HG02610 (cell line): ENCODE results near the gene RPS5.

Source experiments
- ATAC-seq: cut with Tn5 transposase; IDR thresholded peaks from one replicate; pipeline ENCODE4 v1.9.1; 2021; ENCODE audit warnings: mild to moderate bottlenecking, moderate library complexity; ENCODE audit not compliant: unreplicated experiment

The RPS5 gene

DNA sequence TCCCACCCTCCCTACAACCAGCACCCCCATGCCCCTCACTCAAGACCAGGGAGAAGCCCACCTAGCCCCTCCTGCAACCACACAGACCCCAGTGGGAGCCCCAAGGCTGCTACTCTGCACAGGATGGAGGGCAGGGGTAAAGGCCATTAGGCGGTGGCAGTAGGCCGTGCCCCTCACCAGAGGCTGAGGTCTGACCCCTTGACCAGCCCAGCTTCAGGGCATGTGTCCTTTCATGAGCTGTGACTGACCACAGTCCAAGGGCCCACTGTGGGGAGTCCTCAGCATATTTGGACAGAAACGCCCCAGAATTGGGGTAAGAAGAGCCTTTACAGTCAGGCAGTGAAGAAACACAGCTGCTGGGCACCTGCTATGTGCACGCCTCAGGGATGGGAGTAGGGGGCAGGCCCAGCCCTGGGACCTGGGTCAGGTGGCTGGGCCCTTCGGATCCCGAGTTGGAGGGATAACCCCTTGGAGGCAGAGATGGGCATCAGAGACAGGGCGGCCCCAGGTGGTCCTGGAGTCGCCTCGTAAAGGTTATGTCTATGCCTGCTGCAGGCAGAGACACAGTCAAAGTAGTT lies 1.7 kb upstream of the RPS5 start:
- ATAC-seq = no peak

DNA sequence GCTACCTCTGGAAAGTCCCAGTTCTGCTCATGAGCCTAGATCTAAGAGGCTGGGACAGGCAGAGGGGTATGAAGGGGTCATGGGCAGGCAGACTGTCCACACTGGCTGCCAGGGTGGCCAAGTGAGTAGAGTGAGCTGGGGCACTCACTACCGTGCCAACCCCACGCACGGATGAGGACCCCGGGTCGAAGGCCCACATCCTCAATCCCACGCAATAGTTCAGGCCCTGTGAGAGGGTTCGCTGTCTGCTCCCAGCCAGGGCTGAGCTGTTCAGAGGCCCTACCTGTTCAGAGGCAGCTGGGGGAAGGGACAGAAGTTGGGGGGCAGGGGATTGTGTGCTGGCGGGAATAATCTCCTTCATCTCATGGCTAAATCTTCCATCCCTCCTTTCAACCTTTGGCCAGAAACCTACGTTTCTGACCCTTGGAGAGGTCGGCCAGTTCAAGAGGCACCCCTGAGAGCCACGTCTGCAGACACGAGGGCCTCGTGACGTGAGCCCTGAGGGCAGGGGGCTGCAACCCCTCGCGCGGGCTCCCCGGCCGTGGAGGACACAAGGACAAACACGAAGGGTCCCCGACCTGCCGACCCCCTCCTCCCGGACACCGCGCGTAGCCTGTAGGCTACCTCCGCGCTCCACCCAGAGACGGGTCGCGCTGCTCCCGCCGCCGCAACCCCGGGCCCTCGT lies 1.0 kb upstream of the RPS5 start:
- peak; percentile 8 for ATAC-seq

DNA sequence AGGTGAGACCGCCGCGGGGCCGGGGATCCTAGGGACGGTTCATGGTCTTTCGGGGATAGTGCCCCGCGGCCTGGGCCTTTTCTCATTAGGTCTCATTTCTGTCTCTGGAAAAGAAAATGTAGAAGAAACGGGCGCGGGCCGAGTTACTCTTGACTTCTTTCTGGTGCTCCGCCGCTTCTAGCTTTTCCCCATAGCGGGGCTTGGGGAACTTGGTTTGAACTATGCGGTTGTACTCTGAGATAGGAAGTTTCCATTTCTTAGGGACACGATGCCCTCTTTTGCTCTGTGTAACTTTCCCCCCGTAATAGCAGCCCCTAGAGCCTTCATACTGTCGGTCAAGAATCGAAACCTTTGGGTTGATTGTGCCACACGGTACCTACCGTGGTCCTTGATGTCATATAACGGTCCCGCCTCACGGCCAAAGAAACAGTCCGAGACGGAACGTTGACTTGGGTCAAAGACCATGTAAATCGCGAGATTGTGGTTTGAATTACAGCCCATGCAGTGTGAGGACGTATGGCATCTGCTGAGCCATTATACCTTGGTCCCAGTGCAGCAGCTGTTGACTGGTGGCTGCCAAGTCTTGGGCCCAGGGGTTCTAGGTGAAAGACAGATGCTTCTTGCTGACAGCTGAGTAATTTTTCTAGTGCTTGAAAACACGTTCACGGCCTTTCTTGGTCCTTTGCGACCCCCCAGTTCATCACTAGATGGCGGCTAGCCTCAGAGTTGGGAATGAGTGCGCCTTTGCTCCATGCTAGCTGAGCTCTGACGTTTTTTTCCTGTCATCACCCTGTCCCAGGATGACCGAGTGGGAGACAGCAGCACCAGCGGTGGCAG lies 487 bp downstream of the RPS5 start:
- no peak for ATAC-seq

GRCh38 chr19:58388175-58388526 lies 1.1 kb downstream of the RPS5 start:
- no peak for ATAC-seq

- ATAC-seq = no peak
Observed at GRCh38 chr19:58392945-58393724, 6.1 kb downstream of the RPS5 start.

DNA sequence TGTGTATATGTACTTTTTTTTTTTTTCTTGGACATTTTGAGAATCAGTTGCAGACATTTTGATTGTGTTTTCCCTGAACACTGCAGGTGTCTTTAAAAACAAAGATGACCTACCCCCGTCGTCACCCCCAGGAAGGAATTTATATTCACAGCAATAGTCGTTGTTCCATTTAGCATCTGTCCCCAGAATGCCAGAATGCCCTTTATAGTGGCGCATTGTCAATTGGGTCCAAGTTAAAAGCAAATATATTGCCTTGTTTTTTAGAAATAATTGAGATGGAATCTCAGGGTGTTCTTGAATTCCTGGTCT lies 6.6 kb downstream of the RPS5 start:
- ATAC-seq = no peak

GRCh38 chr19:58394821-58395219 lies 7.8 kb downstream of the RPS5 start:
- no peak for ATAC-seq

DNA sequence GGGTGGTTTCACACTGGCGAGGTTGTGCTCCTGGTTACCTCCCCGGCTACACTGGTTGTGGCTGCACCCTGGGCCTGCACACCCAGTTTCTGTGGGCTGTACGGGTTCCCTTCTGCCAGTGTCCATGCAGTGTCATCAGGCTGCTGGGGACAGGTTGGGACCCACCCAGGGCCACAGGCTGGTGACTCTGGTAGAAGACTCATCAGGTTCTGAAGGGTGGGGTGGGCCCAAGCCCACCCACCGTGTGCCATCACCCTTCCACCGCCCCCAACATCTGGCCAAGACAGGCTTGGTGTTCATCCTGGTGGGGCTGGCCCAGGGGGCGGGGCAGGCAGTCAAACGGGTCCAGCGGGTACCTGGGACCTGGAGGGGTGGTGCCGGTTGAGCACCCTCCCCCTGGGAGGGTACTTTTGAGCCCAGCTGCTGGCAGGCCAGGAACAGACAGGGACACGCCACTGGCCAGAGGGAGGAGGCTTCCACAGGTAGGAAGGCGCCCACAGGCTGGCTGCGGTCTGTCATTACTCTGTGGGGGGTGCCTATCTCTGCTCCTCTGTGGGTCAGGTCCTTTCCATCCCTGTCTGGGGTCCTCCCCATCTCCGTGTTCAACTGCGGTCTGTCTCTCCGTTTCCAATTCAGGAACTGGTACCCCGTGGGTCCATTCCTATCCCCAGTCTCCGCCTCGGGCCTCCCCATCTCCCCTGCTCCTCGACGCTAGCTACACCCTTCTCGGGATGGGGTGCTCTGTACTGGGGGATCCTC lies 8.3 kb downstream of the RPS5 start, which contains the start of gene RNF225:
TSS of gene RNF225 (plus strand) at position 437 of the 759 bp plus-strand sequence. CDS start 434 bp downstream, outside the sequence.
- no peak for ATAC-seq

DNA sequence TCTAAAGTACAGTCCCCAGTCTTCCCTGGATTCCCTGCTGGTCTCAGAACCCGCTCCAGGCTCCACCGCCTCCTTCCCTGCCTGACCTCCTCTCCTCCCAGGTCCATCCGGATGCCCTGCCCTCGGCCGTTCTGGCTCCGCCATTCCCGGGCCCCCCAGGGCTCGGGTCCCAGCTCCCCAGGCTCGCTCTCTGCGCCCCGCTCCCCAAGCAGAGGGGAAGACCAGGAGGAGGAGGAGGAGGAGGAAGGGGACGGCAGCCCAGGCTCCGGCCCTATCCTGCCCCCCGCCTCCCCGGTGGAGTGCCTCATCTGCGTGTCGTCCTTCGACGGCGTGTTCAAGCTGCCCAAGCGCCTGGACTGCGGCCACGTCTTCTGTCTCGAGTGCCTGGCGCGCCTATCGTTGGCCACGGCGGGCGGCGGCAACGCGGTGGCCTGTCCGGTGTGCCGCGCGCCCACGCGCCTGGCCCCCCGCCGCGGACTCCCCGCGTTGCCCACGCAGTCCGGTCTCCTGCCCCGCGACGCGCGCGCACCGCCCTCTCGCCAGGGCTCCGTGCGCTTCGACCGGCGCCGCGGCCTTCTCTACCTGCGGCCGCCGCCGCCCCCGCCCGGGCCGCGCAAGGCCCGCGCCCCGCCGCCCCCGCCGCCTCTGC lies 9.0 kb downstream of the RPS5 start:
- ATAC-seq = no peak

GRCh38 chr19:58396691-58397532 lies 9.8 kb downstream of the RPS5 start:
- ATAC-seq = no peak

DNA sequence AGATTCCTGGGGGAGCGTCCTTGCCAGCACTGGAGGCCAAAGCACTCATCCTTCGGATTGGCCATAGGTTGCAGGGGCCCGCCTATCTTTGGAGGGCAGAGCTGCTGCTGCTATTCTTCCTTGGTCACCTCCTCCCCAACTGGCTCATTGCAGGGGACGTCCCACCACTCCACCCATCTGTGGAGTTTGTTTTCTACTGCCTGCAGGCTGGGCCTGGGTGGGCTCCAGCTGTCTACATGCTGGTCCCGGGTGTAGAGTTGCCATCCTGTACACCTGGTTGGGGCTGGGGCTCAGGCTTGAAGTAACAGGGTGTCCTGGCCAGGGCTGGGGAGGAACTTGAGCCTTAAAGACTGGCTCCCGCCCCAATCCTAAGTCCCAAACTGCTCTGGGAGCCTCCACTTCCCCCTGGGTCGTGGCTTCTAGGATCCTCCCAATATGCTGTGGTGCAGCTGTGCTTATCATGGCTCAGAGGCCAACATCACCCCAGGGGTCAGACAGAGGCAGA lies 10.5 kb downstream of the RPS5 start:
- no peak for ATAC-seq

GRCh38 chr19:58398087-58398486 lies 11.0 kb downstream of the RPS5 start:
- ATAC-seq = no peak

GRCh38 chr19:58398545-58398944 lies 11.5 kb downstream of the RPS5 start:
- ATAC-seq = no peak

GRCh38 chr19:58399903-58400302 lies 12.8 kb downstream of the RPS5 start:
- ATAC-seq = no peak

GRCh38 chr19:58400316-58400915 lies 13.3 kb downstream of the RPS5 start:
- ATAC-seq = no peak

DNA sequence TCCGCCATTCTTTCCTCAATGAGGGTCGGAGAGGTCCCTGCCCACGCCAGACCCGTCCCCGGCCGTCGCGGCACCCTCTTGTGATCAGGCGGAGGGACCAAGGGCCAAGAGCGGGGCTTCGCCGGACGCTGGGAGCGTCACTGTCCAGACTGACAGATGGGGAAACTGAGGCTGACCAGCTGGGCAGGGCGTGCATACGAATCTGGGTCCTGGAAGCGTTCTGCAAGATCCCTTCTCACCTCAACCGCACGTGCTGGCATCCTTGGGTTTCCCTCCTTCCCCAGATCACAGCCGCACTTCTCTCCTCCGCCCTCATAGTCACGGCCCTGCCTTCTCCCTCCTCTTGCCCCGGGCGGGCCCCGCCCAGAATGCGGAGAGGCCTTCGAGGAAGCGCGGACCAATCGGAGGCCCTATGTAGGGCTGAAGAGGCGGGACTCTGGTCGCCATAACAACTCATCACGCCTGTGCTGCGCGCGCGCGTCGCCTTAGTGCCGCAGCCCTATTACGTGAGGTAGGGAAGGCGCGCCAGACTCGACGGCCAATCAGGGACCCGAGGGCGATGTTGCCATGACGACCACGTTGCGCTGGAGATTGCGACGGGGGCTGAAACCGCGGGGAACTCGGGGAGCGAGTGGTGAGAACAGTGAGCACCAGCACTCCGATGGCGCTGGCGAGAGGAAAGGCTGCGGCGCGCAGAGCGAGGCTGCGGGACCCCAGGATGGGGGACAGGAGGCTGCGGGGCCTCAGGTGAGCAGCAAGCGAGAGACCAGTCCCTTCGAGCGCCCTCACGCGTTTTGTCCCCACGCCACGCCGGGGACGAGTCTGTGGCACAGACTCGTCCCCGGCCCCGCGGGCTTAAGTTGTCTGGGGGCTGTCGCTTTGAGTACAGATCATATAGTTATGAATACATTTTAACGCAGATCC lies 14.1 kb downstream of the RPS5 start:
- ATAC-seq = peak; percentile 95

- ATAC-seq = no peak
Observed at GRCh38 chr19:58401840-58402421, 14.9 kb downstream of the RPS5 start.
